22Rv1 (cell line): ENCODE measurements around the gene C1QTNF3.
"Not testable (repeated sequence)": the region's sequence is repeated elsewhere in the genome, so short reads cannot be mapped to it uniquely, and the experiment has no call there.

Source experiments
- H3K27ac ChIP-seq: fragments of 450-650 bp; 2 replicates; pipeline ENCODE4 v1.5.1; 2017
- CTCF ChIP-seq: fragments of 450-650 bp; IDR thresholded peaks from 2 replicates; pipeline ENCODE4 v1.5.1; 2017; ENCODE audit warnings: mild to moderate bottlenecking
- ZFX ChIP-seq: fragments of 450-650 bp; IDR thresholded peaks from 2 replicates; pipeline ENCODE4 v1.6.1; 2017; ENCODE audit warnings: antibody characterized with exemption, borderline replicate concordance

Gene C1QTNF3

GRCh38 chr5:34037726-34038125, 5.3 kb downstream of the C1QTNF3 start:
- no peak for TF ChIP-seq ZFX
- TF ChIP-seq CTCF: no peak

GRCh38 chr5:34035756-34036155, 7.3 kb downstream of the C1QTNF3 start:
- no peak overlapping the region for H3K27ac ChIP-seq
- no peak for TF ChIP-seq CTCF

More at GRCh38 chr5:34037726-34038125, 5.3 kb downstream of the C1QTNF3 start:
- H3K27ac ChIP-seq: no peak overlapping the region

GRCh38 chr5:34034534-34035327, 8.3 kb downstream of the C1QTNF3 start:
- no peak overlapping the region for H3K27ac ChIP-seq
- no peak for TF ChIP-seq CTCF
- no peak for TF ChIP-seq ZFX

- no peak overlapping the region for H3K27ac ChIP-seq
- TF ChIP-seq CTCF (no peak), ZFX (no peak)
Observed at GRCh38 chr5:34031966-34032365, 11.0 kb downstream of the C1QTNF3 start.

- no peak overlapping the region for H3K27ac ChIP-seq
- TF ChIP-seq ZFX (no peak), CTCF (no peak)
Observed at GRCh38 chr5:34031117-34031516, 11.9 kb downstream of the C1QTNF3 start.

GRCh38 chr5:34030585-34030984, 12.4 kb downstream of the C1QTNF3 start:
- H3K27ac ChIP-seq: not testable (repeated sequence)

- H3K27ac ChIP-seq: no peak overlapping the region
- no peak for TF ChIP-seq CTCF
- TF ChIP-seq ZFX: no peak
Observed at GRCh38 chr5:34030048-34030447, 13.0 kb downstream of the C1QTNF3 start.

GRCh38 chr5:34028349-34028748, 14.7 kb downstream of the C1QTNF3 start:
- H3K27ac ChIP-seq: no peak overlapping the region
- TF ChIP-seq CTCF (no peak), ZFX (no peak)
